Upper lobe of right lung (tissue), 1 donor: ENCODE results near the gene GTF3C5. TPM values are rescaled to one million over a fixed set of nuclear protein-coding genes. Genes with fewer than 3 reads are reported as not detected.
"Not testable (repeated sequence)": the region's sequence is repeated elsewhere in the genome, so short reads cannot be mapped to it uniquely, and the experiment has no call there.

Experiments
- ATAC-seq: fragments of 200-7000 bp; cut with Tn5 transposase; one replicate; pipeline ENCODE4 v1.9.1; 2020; ENCODE audit warnings: mild to moderate bottlenecking, moderate library complexity
- DNase-seq: peaks from one replicate; pipeline ENCODE4 v3.0.0-alpha.2; 2020
- H3K27ac ChIP-seq: fragments of 200-600 bp; one replicate; pipeline ENCODE4 v1.8.0; 2022
- H3K27me3 ChIP-seq: fragments of 200-600 bp; one replicate; pipeline ENCODE4 v1.8.0; 2022; ENCODE audit warnings: mild to moderate bottlenecking
- H3K36me3 ChIP-seq: fragments of 200-600 bp; one replicate; pipeline ENCODE4 v1.8.0; 2022
- H3K4me1 ChIP-seq: fragments of 200-600 bp; one replicate; pipeline ENCODE4 v1.8.0; 2022
- H3K4me3 ChIP-seq: fragments of 200-600 bp; one replicate; pipeline ENCODE4 v1.8.0; 2022; ENCODE audit warnings: mild to moderate bottlenecking
- H3K9me3 ChIP-seq: fragments of 200-600 bp; one replicate; pipeline ENCODE4 v1.8.0; 2022
- CTCF ChIP-seq: fragments of 200-600 bp; IDR thresholded peaks from one replicate; pipeline ENCODE4 v1.8.0; 2022; ENCODE audit warnings: antibody characterized with exemption
- intact Hi-C: fragments of 100-400 bp; cut with DNase I; formaldehyde crosslinking; loops from one replicate; pipeline ENCODE4 v1.11.0; 2022
- total RNA-seq: library from RNA; stranded (reverse); fragmentation: NEBNext Ultra II Directional; extraction: Animal tissue kit (Norgen Biotek cat#: 25700); gene quantifications from one replicate; pipeline ENCODE4 v1.2.1, GENCODE V29; 2021
- donor health status: DM: no; HTN: yes; CAD: no; lungs with severe emphysema.

GTF3C5 gene
- total RNA-seq, 1 donor from 2014 or later = 41.7 TPM

- intact Hi-C loops = no loop called here
- no peak for TF ChIP-seq CTCF
- no peak overlapping the region for H3K27ac ChIP-seq
- DNase-seq (no peak), ATAC-seq (no peak)
- no peaks in the 10 kb centered on the region for H3K4me1 ChIP-seq
- no peak overlapping the region for H3K4me3 ChIP-seq
- H3K36me3 ChIP-seq = peaks cover 46% of the 10 kb centered on the region
- no peaks in the 10 kb centered on the region for H3K27me3 ChIP-seq
- no peaks in the 10 kb centered on the region for H3K9me3 ChIP-seq
Measured at GRCh38 chr9:133057553-133057952, 26.8 kb downstream of the GTF3C5 start.

- ATAC-seq (no peak), DNase-seq (no peak)
- Histone ChIP-seq H3K36me3 (peaks cover 42% of the 10 kb centered on the region), H3K27me3 (no peaks in the 10 kb centered on the region), H3K4me1 (no peaks in the 10 kb centered on the region), H3K27ac (no peak overlapping the region), H3K9me3 (no peaks in the 10 kb centered on the region), H3K4me3 (no peak overlapping the region)
- TF ChIP-seq CTCF = no peak
- intact Hi-C loops = no loop called here
Measured at GRCh38 chr9:133058071-133058470, 27.3 kb downstream of the GTF3C5 start.

- no peak overlapping the region for H3K4me3 ChIP-seq
- H3K27ac ChIP-seq = no peak overlapping the region
- no peaks in the 10 kb centered on the region for H3K27me3 ChIP-seq
- intact Hi-C loops = no loop called here
- TF ChIP-seq CTCF = no peak
- DNase-seq = no peak
- ATAC-seq = no peak
- H3K4me1 ChIP-seq = no peaks in the 10 kb centered on the region
- peaks cover 35% of the 10 kb centered on the region for H3K36me3 ChIP-seq
- no peaks in the 10 kb centered on the region for H3K9me3 ChIP-seq
Measured at GRCh38 chr9:133058550-133059320, 27.9 kb downstream of the GTF3C5 start.

- no peak for ATAC-seq
- Histone ChIP-seq H3K27ac (no peak overlapping the region), H3K27me3 (no peaks in the 10 kb centered on the region), H3K9me3 (no peaks in the 10 kb centered on the region), H3K4me1 (no peaks in the 10 kb centered on the region), H3K4me3 (no peak overlapping the region), H3K36me3 (peaks cover 27% of the 10 kb centered on the region)
- TF ChIP-seq CTCF = no peak
- DNase-seq = no peak
- intact Hi-C loops = no loop called here
Measured at GRCh38 chr9:133059623-133060022, 28.8 kb downstream of the GTF3C5 start.

GRCh38 chr9:133060417-133060841 lies 29.6 kb downstream of the GTF3C5 start:
- no peaks in the 10 kb centered on the region for H3K27me3 ChIP-seq
- no peak for TF ChIP-seq CTCF
- H3K27ac ChIP-seq = no peak overlapping the region
- no peak for DNase-seq
- H3K36me3 ChIP-seq = peaks cover 19% of the 10 kb centered on the region
- intact Hi-C loops = no loop called here
- H3K4me3 ChIP-seq = no peak overlapping the region
- no peaks in the 10 kb centered on the region for H3K9me3 ChIP-seq
- H3K4me1 ChIP-seq = no peaks in the 10 kb centered on the region
- no peak for ATAC-seq

GRCh38 chr9:133061019-133061763 lies 30.4 kb downstream of the GTF3C5 start:
- intact Hi-C loops, H3K27ac ChIP-seq, H3K27me3 ChIP-seq, DNase-seq, H3K4me3 ChIP-seq, H3K9me3 ChIP-seq, ATAC-seq, H3K4me1 ChIP-seq: not testable (repeated sequence)
- peaks cover 12% of the 10 kb centered on the region for H3K36me3 ChIP-seq

- H3K36me3 ChIP-seq, H3K27me3 ChIP-seq, ATAC-seq, DNase-seq, H3K27ac ChIP-seq, H3K9me3 ChIP-seq, H3K4me1 ChIP-seq, H3K4me3 ChIP-seq, intact Hi-C loops: not testable (repeated sequence)
Measured at GRCh38 chr9:133061764-133062145, 31.0 kb downstream of the GTF3C5 start, which contains the start of gene CEL. CEL (plus strand) TSS chr9:133061981; CDS start chr9:133062003, 22 bp downstream.

GRCh38 chr9:133062569-133062968 lies 31.8 kb downstream of the GTF3C5 start:
- DNase-seq, H3K27me3 ChIP-seq, H3K9me3 ChIP-seq, H3K4me3 ChIP-seq, H3K4me1 ChIP-seq, H3K27ac ChIP-seq, intact Hi-C loops, H3K36me3 ChIP-seq, ATAC-seq: not testable (repeated sequence)
